GDM1 (cell line): ENCODE data around the gene CTBP2.

Experiments used
- DNase-seq: peaks from one replicate; lab custom pipeline; 2025; lab: John Stamatoyannopoulos, UW

The CTBP2 gene

DNA sequence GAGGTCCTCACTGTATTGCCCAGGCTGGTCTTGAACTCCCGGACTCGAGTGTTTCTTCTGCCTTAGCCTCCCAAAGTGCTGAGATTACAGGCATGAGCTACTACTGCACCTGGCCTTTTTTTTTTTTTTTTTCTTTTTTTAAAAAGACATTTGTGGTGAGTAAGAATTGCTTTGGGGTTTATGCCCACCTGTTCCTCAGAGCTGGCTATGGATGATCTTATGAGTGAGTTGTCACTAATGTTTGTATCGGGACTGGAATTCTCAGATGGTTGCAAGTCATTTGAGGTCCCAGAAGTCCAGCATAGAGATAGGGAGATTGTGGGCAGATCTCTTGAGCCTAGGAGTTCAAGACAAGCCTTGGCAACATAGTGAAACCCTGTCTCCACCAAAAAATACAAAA is 183.2 kb downstream of the CTBP2 start:
- DNase-seq = no peak

DNA sequence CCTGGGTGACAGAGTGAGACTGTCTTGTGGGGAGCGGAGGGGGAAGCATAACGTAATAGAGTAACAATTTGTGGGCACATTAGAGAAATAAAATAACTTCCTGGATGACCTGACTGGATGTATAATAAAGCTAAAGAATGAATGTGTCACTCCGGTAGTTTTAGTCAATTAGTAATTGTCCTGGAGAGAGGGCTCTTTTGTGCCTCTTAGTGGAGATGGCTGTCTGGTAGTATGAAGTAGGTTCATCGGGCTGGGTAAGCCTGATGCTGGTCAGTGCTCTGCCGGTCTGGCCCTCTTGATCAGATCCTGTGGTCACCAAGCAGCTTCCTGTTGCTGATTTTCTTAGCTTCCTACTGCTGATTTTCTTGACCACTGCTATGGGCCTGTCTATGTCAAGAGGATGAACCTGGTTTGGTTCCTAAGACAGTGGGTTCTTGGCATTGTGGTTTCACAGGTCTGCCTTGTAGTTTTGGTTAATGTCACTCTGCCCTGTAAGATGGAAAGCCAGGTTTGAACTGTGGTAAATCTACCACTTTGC is 184.3 kb downstream of the CTBP2 start:
- no peak for DNase-seq

DNA sequence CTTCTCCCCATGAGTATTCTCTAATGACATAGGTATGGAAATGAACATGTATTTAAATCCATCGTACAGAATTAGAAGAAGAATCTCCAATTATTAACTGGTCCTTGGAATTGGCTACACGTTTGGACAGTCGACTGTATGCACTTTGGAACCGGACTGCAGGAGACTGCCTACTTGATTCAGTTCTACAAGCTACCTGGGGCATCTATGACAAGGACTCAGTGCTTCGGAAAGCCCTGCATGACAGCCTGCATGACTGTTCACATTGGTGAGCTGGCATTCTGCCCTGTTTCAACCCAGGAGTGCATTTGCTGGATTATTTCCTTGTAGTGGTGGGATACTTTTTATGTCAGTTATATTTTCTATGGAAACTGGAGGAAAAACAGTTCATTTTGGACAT is 186.2 kb downstream of the CTBP2 start:
- no peak for DNase-seq

DNA sequence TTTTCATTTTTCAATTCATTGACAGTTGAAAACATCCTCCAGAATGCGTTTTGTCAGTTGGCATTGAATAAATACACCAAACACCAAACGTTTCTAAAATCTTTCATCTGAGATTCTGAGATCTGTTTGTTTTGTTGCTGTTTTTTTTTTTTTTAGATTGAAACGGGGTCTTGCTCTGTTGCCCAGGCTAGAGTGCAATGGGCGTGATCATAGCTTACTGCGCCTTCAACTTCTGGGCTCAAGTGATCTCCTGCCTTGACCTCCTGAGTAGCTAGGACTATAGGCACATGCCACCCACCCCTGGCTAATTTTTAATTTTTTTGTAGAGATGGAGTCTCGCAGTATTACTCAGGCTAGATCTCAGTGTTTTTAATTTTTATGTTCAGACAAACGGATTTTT is 187.7 kb downstream of the CTBP2 start:
- no peak for DNase-seq

DNA sequence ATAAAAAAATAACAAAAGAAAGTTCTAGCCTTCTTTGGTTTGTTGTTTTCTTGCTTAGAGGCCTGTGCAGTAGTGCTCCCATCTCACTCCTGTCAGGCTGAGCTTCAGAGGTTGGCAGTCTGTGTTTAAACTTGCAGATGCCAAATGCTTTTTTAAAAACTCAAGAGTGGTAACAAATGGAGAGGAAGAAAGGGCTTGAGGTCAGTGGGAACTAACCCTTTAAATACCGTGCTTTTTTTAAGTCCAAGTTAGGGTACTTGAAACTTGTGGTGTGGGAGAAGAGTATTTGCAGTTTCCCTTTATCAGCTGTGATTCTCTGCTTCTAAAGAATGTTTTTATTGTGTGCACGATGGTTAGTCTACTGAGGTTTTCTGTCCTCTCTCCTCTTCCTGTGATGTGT is 189.1 kb downstream of the CTBP2 start:
- no peak for DNase-seq

DNA sequence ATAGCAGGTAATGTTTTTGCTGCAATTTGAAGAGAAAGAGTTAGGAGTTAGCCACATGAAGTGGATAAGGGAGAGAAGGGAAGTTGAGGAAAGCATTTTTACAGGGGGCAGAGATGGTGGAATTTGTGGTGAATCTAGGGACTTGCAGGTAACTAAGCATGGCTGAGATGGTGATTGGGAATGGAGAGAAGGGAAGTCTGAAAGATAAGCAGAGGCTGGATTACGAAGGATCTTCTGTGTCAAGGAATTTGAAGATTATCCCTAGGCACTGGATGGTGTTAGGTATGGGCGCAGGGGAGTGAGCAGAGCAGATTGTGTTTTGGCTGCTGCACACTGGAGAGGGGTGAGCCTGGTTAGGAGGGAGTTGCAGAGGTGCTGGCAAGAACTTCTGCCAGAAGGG is 193.1 kb downstream of the CTBP2 start:
- DNase-seq = no peak

DNA sequence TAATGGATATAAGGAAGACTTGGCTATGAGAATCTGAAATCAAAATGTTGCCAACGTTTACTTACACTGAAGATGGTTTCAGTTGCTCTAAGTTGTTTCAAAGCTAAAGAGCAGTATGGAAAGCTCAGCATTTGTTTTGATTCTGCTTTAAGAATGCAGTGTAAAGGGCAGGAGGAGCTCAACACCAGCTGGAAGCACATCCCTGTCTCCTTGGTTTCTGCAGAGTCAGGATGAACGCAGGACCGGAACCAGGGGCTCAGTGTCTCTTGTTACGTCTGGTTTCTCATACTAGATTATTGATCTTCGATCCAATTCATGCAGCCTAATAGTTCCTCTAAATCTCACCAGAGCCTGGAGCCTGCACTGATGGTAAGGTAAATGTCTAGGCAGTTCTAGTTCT is 194.4 kb downstream of the CTBP2 start:
- DNase-seq = no peak

DNA sequence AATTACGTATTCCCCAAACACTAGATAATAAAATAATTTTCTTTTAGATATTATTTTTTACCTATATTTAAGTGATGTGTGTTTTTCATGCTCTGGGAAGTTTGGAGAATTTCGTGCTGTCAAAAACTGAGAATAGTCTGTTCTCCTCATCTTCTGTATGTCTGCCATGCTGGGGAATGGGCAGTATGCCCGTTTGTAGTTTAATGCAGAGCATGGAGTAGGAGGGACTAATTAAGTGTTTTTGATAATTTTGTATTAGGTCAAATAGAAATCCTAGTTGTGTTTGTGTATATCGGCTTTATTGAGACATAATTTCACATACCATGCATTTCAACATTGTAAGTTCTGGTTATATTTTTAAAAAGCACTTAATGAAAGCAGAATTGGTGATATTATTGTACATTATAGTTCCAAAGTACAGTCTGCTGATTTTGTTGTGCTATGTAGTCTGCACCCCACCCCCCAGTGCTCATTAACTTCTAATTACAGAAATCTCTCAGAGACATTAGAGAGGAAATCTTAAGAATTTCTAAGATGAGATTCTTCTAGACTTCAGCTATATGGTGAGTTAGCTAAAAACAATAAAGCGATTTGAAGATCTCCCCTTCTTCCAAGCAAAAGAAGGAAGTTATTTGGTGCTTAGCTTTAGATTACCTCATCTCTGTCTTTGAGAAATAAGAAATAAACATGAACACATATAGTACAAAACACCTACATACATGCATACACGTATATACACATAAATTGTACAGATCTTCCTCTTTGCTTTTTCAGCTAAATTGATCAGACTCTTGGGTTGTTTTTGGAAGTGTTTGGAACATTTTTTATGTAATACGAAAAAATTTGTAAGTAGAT is 196.3 kb downstream of the CTBP2 start:
- no peak for DNase-seq

DNA sequence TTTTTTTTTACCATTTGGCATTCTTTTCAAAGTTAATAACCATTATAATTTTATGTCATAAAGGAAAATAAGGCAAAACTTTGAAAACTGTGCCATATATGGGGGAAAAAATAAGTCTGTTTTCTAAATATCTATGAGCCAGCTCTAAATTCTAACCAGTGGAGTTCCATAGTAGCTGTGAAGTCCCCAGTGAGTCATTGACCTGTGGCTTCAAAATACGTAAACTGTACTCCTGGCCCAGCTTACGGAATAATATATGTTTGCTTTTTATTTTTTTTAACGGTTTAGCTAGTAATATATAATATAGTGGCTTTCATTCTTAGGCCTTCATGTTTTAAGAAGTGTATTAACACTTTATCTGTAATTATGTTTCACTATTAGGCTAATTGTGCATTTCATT is 197.9 kb downstream of the CTBP2 start:
- no peak for DNase-seq

DNA sequence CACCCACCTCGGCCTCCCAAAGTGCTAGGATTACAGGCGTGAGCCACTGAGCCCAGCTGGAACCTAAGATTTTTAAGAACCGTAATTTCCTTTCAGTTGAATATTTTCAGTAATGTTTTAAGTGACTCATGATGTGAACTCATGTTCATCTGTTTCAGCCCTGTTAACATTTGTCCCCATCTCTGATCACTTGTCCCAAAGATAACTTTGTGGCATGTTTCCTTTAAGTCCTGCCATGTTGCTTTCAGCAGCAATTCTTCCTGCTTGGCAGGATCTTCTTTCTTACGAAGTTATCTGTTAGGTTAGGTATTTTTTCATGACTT is 199.2 kb downstream of the CTBP2 start:
- DNase-seq = no peak

DNA sequence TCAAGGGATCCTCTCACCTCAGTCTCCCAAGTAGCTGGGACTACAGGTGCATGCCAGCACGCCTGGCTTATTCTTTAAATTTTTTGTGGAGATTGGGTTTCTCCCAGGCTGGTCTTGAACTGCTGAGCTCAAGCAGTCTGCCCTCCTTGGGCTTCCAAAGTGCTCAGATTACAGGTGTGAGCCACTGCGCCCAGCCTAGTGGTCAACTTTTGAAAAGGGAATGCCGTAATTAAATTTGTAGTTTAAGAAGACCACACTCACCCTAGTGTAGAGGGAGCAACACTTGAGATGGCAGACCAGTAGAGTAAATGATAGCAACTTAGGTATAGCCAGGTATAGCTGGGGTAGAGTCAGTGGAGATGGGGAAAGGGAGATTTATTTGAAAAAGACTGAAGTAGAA is 200.8 kb downstream of the CTBP2 start:
- DNase-seq = no peak

DNA sequence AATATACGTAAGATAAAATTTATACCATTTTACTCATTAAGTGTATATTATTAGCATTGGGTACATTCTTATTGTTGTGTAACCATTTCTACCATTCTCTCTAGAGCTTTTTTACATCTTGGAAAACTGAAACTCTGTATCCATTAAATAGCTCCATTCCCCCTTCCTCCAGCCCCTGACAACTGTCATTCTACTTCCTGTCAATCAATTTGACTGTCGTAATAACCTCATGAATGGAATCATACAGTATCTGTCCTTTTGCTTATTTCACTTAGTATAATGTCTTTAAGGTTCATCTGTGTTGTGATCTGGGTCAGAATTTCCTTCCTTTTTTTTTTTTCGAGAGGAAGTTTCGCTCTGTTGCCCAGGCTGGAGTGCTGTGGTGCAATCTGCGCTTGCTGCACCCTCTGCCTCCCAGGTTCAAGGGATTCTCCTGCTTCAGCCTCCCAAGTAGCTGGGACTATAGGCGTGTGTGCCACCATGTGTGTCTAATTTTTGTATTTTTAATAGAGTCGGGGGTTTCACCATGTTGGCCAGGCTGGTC is 202.9 kb downstream of the CTBP2 start:
- no peak for DNase-seq

DNA sequence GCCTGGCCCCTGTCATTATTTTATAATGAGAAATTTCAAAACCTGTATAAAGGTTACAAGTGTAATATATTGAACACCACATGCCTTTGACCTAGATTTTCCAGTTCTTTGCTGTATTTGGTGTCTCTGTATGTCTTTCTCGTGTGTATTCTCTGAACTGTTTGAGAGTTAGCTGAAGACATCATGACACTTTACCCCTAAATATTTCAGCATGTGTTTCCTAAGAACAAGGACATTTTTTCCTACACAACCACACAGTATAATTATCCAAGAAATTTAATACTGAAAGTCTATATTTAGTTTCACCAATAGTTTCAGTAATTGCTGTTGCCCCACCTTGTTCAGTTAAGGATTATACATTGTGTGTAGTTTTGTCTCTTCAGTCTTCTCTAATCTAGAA is 203.6 kb downstream of the CTBP2 start:
- no peak for DNase-seq

DNA sequence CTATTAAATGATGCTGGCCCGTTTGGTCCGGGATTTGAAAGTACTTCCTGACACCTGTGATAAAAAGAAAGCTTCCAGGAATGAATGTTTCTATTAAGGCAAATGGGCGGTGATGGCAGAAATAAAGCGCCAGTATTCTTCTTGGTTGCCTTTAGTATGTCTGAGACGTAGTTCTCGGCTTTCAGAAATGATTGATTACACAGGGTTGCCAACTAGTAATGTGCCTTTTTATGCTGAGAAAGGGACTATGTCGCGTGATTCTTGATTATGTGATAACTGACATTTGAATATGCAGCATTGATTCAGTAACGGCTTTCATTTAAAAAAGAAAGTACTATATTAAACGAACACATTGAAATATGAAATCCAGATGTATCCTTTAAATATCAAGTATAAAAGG is 204.5 kb downstream of the CTBP2 start:
- no peak for DNase-seq

DNA sequence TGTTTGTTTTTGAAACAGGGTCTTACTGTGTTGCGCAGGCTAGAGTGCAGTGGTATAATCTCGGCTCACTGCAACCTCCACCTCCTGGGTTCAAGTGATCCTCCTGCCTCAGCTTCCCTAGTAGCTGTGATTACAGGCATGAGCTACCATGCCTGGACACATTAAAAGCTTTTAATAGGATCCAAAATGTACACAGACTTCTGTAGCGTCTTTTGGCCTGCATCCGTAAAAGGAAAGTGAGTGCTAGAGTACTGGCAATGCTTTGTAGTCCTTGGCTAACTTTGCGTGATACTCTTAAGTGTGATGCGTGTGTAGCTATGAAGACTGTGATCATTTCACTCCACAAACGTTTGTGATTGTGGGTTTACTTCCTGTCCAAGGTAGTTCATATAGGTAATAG is 205.1 kb downstream of the CTBP2 start:
- DNase-seq = no peak

DNA sequence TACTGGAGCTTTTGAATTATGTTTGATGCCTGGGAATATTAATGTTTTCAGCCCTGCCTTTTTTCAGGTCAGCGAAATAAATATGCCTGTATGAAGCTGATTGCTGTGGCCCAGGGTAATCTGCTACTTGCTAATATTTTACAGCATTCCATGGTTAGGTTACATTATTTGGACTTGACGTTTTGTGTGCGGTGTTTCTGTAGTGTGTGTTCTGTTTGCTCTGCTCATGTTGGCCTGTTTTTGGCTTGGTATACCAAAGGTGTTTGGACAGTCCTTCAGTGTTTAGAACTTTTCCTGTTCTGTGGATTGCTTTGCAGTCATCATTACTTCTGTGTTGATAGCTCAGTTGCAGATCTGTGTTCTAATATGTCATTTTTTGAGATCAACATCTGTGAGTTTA is 206.9 kb downstream of the CTBP2 start:
- no peak for DNase-seq

DNA sequence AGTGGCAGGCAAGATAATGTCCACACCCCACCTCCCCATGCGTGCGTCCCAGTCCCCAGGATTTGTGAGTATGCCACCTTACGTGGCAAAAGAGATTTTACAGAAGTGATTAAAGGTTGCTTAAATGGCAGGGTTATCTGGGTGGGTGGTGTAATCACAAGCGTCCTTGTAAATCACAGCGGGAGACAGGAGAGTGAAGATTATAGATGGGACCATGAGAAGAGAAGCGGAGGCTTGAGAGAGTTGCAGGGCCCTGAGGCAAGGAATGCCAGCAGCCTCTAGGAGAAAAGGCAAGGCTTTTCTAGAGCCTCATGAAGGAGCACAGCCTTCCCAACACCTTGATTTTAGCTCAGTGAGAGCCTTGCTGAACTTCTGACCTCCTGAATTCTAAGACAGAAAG is 208.2 kb downstream of the CTBP2 start:
- DNase-seq = no peak

DNA sequence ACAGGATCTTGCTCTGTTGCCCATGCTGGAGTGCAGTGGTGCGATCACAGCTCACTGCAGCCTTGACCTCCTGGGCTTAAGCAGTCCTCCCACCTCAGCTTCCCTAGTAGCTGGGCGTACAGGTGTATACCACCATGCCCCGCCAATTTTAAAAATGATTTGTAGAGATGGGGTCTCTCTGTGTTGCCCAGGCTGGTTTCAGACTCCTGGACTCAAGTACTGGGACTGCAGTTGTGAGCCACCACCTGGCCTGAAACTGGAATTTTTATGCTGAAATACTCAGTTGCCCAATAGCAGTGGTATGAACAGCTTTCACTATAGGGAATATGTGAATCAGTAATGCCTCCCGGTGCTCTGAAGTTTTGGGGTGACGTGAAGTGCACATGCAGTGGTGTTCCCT is 210.8 kb downstream of the CTBP2 start:
- no peak for DNase-seq

DNA sequence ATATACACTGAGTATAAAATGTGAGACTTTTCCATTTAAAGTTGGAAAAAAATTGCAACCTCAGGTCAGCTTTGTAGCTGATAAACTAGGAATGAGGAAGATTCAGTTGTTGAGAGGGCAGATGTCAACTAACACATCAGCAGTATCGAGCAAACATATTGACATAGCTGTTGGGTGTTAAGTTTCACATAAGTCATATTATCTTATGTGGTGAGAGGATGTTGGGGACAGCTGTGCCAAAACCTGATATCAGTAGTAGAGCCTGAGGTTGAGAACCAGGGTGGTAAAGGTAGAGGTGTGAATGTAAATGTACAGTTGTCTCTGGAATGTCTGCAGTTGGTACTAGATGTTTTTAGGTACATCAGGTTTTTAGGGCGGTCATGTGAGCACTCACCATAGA is 213.4 kb downstream of the CTBP2 start:
- no peak for DNase-seq

DNA sequence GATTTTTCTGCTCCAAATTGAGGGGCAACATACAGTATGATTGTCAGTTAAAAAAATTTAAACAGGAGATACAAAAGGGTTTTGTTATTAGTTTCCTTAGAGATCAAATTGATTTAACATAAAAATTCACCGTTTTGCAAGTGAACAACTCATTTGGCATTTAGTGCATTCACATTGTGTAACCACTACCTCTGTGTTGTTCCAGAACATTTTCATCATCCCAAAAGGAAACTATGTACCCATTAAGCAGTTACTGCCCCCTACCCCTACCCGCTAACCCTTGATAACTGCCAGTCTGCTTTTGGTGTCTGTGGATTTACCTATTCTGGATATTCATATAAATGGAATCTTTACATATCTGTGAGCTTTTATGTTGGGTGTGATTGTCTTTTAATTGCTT is 215.4 kb downstream of the CTBP2 start:
- DNase-seq = no peak

DNA sequence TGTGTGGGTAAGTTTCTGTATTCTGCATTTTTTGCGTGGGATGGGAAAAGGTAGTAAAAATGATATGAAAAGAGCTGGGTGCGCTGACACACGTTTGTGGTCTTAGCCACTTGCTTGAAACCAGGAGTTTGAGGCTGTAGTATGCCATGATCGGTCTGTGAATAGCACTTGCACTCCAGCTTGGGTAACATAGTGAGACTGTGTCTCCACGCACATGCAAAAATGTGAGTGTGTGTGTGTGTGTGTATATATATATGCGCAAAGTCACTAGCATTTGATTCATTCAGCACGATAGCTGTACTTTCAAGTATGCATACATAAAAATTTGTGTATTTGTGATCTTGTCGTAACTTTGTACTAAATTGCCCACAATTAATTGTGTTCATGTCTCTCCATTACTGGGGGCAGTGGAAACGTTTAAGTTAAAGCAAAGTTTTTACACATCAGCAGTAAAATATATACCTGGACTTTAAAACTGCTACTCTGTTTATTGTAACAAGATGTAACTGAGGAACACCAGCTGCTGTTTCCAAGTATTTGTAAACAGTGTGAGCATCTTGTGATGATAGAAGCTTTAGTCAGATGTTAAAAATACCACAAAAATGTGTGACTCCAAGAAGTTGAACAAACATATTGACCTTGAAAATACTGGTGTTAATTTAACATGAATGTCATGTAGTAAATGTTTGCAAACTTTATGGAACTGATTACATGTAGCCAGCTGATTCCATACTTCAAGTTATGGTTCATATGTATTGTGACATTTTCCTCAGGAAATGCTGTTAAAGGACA is 216.9 kb downstream of the CTBP2 start:
- DNase-seq = no peak

DNA sequence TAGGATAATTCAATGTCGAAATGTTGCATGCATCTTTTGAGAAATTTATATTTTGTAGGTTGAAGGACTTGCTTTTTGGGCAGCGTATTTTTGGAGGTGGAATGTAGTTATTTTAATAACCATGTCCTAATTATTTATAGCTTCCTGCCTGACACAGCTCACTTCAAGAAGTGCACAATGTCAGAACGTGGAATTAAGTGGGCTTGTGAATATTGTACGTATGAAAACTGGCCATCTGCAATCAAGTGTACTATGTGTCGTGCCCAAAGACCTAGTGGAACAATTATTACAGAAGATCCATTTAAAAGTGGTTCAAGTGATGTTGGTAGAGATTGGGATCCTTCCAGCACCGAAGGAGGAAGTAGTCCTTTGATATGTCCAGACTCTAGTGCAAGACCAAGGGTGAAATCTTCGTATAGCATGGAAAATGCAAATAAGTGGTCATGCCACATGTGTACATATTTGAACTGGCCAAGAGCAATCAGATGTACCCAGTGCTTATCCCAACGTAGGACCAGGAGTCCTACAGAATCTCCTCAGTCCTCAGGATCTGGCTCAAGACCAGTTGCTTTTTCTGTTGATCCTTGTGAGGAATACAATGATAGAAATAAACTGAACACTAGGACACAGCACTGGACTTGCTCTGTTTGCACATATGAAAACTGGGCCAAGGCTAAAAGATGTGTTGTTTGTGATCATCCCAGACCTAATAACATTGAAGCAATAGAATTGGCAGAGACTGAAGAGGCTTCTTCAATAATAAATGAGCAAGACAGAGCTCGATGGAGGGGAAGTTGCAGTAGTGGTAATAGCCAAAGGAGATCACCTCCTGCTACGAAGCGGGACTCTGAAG is 217.8 kb downstream of the CTBP2 start:
- no peak for DNase-seq
